ENCODE results near the gene SCN8A. TPM values are rescaled to one million over a fixed set of nuclear protein-coding genes. Genes with fewer than 3 reads are reported as not detected.

Gene SCN8A
- total and polyA plus RNA-seq, 2 donors from 2014 or later: 0.34 to 1.4 TPM

GRCh38 chr12:51798501-51798900 is 207.5 kb downstream of the SCN8A start:
- Histone ChIP-seq H3K9me3 (ENCODE audit: control insufficient read depth in 2 of 3, insufficient read depth in 1 of 3, low read length in 3 of 3) (no peaks in the 10 kb centered on the region), H3K4me3 (ENCODE audit: low read length in 3 of 3) (no peak overlapping the region), H3K9ac (ENCODE audit: low read length in 3 of 3) (no peak overlapping the region), H3K27ac (ENCODE audit: low read depth in 2 of 2, low read length in 2 of 2) (no peak overlapping the region), H3K36me3 (ENCODE audit: control insufficient read depth in 2 of 3, insufficient read depth in 3 of 3, low read length in 3 of 3) (no peaks in the 10 kb centered on the region), H3K27me3 (ENCODE audit: control insufficient read depth, insufficient read depth, low read length) (no peaks in the 10 kb centered on the region), H3K4me1 (ENCODE audit: control insufficient read depth in 2 of 3, insufficient read depth in 2 of 3, low read depth in 1 of 3, low read length in 3 of 3) (no peaks in the 10 kb centered on the region)
- TF ChIP-seq CTCF (IDR thresholded peaks at IDR 0.05; ENCODE audit: borderline replicate concordance, extremely low read depth, insufficient read depth): no peak
- FAIRE-seq: no peak
- intact Hi-C loops (cut with DNase I): no loop called here
- no peak for DNase-seq

GRCh38 chr12:51801027-51801426 is 210.0 kb downstream of the SCN8A start:
- intact Hi-C loops (cut with DNase I): no loop called here
- FAIRE-seq: no peak

GRCh38 chr12:51806896-51807295 is 215.9 kb downstream of the SCN8A start:
- intact Hi-C loops (cut with DNase I): no loop called here
- Histone ChIP-seq H3K27me3 (ENCODE audit: control insufficient read depth, insufficient read depth, low read length) (no peaks in the 10 kb centered on the region), H3K27ac (ENCODE audit: low read depth in 2 of 2, low read length in 2 of 2) (no peak overlapping the region), H3K36me3 (ENCODE audit: control insufficient read depth in 2 of 3, insufficient read depth in 3 of 3, low read length in 3 of 3) (no peaks in the 10 kb centered on the region), H3K9me3 (ENCODE audit: control insufficient read depth in 2 of 3, insufficient read depth in 1 of 3, low read length in 3 of 3) (no peaks in the 10 kb centered on the region), H3K9ac (ENCODE audit: low read length in 3 of 3) (no peak overlapping the region), H3K4me1 (ENCODE audit: control insufficient read depth in 2 of 3, insufficient read depth in 2 of 3, low read depth in 1 of 3, low read length in 3 of 3) (no peaks in the 10 kb centered on the region), H3K4me3 (ENCODE audit: low read length in 3 of 3) (no peak overlapping the region)
- no peak for TF ChIP-seq CTCF (IDR thresholded peaks at IDR 0.05; ENCODE audit: borderline replicate concordance, extremely low read depth, insufficient read depth)
- DNase-seq (no peak), FAIRE-seq (no peak)

More at GRCh38 chr12:51801027-51801426, 210.0 kb downstream of the SCN8A start:
- no peaks in the 10 kb centered on the region for H3K36me3 ChIP-seq (ENCODE audit: control insufficient read depth in 2 of 3, insufficient read depth in 3 of 3, low read length in 3 of 3)
- H3K27me3 ChIP-seq (ENCODE audit: control insufficient read depth, insufficient read depth, low read length): no peaks in the 10 kb centered on the region
- H3K4me1 ChIP-seq (ENCODE audit: control insufficient read depth in 2 of 3, insufficient read depth in 2 of 3, low read depth in 1 of 3, low read length in 3 of 3): no peaks in the 10 kb centered on the region
- no peak for TF ChIP-seq CTCF (IDR thresholded peaks at IDR 0.05; ENCODE audit: borderline replicate concordance, extremely low read depth, insufficient read depth)
- H3K4me3 ChIP-seq (ENCODE audit: low read length in 3 of 3): no peak overlapping the region
- H3K27ac ChIP-seq (ENCODE audit: low read depth in 2 of 2, low read length in 2 of 2): no peak overlapping the region
- H3K9ac ChIP-seq (ENCODE audit: low read length in 3 of 3): no peak overlapping the region
- H3K9me3 ChIP-seq (ENCODE audit: control insufficient read depth in 2 of 3, insufficient read depth in 1 of 3, low read length in 3 of 3): no peaks in the 10 kb centered on the region
- DNase-seq: no peak

- no peaks in the 10 kb centered on the region for H3K36me3 ChIP-seq (ENCODE audit: control insufficient read depth in 2 of 3, insufficient read depth in 3 of 3, low read length in 3 of 3)
- no peak overlapping the region for H3K4me3 ChIP-seq (ENCODE audit: low read length in 3 of 3)
- no peaks in the 10 kb centered on the region for H3K27me3 ChIP-seq (ENCODE audit: control insufficient read depth, insufficient read depth, low read length)
- H3K9ac ChIP-seq (ENCODE audit: low read length in 3 of 3): no peak overlapping the region
- H3K9me3 ChIP-seq (ENCODE audit: control insufficient read depth in 2 of 3, insufficient read depth in 1 of 3, low read length in 3 of 3): no peaks in the 10 kb centered on the region
- intact Hi-C loops (cut with DNase I): no loop called here
- DNase-seq (no peak), FAIRE-seq (no peak)
- no peak overlapping the region for H3K27ac ChIP-seq (ENCODE audit: low read depth in 2 of 2, low read length in 2 of 2)
- H3K4me1 ChIP-seq (ENCODE audit: control insufficient read depth in 2 of 3, insufficient read depth in 2 of 3, low read depth in 1 of 3, low read length in 3 of 3): no peaks in the 10 kb centered on the region
- TF ChIP-seq CTCF (IDR thresholded peaks at IDR 0.05; ENCODE audit: borderline replicate concordance, extremely low read depth, insufficient read depth): no peak
These were observed 218.2 kb downstream of the SCN8A start for GRCh38 chr12:51809193-51809592.
